CD4-positive, alpha-beta T cell treated with Interleukin-17A for 1 hour (primary cell): ENCODE results near the gene GPR17.
A peak's percentile ranks its signal among the peaks of the same experiment; 100 is the strongest.

Source experiments
- DNase-seq: peaks from one replicate; pipeline ENCODE4 v3.0.0-alpha.2; 2020

The GPR17 gene

DNA sequence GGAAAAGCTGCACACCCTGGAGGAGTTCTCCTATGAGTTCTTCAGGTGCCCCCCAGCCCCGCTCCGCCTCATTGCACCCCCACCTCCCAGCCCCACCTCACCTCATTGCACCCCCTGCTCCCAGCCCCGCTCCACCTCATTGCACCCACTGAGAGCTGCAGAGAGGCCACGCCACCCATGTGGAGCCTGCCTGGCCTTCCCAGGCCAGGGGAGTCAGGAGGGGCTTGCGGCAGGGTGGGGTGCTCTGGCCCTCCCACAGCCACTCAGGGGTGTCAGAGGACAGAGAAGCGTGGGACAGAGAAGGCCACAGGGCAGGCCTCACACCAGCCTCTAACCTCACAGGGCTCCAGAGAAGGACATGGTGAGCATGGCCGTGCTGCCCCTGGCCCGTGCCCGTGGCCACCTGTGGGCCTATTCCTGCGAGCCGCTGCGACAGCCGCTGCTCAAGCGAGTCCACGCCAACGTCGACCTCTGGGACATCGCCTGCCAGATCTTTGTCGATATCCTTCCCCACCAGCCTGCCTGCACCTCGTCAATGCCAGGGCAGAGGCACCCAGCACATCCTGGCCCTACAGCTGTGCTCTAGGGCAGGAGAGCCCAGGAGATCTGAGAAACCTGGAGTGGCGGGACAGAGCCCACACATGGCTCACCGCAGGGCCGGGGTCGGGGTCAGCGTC lies 15.0 kb upstream of the GPR17 start:
- DNase-seq: no peak

DNA sequence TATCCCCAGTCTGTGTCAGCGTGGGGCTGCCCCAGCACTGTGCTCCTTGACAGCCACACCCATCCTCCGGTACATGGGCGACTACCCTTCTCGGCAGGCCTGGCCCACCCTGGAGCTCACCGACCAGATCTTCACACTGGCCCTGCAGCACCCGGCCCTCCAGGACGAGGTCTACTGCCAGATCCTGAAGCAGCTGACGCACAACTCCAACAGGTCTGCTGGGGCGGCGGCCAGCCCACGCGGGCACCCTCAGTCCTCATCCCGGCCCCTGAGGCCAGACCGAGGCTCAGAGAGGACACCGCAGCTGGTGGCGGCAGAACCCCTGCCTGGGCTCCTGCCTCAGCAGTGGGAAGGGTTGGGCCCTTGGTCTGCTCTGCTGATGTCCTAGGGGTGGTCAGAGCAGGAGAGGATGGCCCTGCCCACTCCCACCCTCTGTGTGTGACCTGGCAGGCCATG lies 14.4 kb upstream of the GPR17 start:
- DNase-seq: no peak

DNA sequence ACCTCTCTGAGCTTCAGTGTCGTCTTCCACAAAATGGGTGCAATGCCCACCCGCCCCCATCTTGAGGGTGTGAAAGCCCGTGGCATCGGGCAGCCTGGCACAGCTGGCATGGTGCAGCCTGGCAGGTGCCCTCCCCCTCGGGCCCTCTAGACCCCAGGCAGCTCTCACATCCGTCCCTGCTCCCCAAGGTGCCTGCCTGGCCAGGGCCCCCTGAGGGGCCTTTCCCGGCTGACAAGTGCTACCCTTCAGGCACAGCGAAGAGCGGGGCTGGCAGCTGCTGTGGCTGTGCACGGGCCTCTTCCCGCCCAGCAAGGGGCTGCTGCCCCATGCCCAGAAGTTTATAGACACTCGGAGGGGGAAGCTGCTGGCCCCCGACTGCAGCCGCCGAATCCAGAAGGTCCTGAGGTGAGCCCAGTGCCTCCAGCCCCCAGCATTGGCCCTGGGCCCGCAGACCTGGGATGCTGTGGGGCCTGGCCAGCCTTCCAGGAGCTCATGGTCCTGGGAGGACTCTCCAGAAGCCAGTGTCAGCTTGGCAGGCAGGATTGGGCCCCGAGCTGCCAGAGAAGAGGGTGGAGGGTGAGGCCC lies 13.9 kb upstream of the GPR17 start:
- DNase-seq: no peak

DNA sequence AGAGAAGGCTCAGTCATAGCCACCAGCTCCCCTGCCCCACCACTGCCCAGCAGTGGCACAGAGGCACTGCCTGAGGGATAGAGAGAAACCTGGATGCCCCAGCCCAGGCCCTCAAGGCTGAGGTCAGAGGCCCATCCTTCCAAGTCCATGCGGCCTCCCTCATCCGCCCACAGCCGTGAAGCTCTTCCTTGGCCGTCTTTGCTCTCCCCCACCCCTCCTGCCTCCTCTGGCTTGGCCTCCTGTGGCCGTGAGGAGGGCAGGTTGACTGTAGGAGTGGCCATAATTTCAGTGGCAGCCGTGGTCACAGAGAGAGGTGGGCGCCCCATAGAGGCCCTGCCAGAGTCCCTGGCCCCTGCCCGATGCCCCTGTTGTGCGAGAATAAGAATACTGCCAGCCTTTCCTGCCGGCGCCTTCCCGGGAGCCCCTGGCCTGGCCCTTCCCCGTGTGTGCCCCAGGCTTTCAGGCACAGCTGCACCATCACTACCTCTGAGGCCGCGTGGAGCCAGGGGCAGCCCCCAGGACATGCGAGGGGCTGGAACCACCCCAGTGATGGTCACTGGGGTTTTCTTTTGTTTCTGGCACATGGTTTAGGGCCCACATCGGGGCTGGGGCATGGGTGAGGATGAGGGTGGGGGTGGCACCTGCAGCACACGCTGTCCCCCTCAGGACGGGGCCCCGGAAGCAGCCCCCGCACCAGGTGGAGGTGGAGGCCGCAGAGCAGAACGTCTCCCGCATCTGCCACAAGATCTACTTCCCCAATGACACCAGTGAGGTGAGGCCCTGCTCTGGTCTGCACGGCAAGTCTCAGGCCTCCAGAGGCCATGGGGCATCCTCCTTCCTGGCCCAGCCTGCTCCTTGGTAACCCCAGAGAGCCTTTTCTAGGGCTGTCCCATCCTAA lies 13.1 kb upstream of the GPR17 start:
- DNase-seq: no peak

DNA sequence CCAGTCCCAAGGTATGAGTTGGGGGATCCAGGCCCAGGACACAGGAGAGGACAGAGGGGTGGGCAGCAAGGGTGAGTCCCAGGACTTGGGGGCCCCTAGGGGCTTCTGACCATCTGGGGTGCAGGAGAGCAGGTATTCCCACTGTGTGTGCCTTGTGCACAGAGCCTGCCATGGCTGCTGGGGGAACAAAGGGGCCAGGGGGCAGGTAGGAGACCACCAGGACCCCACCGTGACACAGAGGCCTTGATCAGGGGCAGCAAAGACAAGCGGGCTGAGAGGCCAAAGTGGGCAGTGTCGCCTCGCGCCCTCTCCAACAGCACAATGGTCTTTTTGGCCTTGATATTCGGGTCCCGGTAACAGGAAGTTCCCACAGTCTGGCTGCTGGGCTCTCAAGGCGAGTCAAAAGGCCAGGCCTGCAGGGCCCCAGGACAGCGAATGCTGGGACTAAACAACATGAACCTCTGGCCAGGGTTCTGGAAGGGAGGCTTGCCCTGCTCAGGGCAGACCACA lies 12.3 kb upstream of the GPR17 start:
- DNase-seq: no peak

DNA sequence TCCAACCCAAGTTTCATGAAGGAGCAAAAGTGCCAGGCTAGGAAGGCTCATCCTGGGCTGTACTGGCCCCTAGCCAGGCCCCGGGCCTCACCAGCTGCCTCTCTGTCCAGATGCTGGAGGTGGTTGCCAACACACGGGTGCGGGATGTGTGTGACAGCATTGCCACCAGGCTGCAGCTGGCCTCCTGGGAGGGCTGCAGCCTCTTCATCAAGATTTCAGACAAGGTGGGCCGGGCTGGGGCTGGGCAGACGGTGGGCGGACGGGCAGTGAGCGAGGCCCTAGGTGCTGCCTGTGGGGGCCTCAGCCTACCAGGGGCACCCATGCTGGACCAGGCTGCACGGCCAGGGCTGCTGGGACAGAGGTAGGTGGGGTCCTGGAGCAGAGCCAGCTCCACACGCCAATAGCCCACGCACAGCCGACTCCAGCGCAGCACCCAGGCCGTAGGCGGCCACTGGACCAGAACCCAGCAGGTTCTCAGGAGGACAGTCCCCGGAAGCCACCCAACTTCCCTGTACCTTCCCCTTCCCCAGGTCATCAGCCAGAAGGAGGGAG lies 11.8 kb upstream of the GPR17 start:
- no peak for DNase-seq

DNA sequence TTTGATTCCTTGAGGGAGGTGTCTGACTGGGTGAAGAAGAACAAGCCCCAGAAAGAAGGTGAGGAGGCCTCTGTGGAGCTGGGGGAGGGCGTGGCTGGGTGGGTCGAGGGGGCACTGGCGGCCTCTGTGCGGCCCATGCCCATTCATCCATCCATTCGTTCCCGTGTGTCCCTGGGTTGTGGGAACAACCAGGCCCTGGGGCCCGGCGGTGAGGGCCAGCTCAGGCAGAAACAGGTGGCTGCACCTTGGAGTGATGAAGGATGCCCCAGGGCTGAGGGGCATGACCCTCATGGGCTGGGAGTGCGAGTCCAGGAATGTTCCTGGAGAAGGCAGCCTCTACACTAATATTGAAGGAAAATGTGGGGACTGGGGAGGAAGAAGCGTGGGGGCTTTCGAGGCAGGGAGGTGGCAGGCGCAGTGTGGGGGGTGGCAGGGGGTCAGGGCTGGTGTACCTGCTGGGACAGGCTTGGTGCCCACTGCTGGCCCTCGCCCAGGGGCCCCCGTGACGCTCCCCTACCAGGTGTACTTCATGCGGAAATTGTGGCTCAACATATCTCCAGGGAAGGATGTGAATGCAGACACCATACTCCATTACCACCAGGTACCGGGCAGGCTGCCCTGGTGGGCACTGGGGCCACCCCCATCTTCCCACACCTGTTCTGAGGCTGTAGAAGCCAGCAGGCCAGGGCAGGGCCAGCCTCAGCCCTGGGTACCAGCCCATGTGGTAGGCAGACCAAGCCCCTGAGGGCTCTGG lies 11.2 kb upstream of the GPR17 start:
- no peak for DNase-seq

DNA sequence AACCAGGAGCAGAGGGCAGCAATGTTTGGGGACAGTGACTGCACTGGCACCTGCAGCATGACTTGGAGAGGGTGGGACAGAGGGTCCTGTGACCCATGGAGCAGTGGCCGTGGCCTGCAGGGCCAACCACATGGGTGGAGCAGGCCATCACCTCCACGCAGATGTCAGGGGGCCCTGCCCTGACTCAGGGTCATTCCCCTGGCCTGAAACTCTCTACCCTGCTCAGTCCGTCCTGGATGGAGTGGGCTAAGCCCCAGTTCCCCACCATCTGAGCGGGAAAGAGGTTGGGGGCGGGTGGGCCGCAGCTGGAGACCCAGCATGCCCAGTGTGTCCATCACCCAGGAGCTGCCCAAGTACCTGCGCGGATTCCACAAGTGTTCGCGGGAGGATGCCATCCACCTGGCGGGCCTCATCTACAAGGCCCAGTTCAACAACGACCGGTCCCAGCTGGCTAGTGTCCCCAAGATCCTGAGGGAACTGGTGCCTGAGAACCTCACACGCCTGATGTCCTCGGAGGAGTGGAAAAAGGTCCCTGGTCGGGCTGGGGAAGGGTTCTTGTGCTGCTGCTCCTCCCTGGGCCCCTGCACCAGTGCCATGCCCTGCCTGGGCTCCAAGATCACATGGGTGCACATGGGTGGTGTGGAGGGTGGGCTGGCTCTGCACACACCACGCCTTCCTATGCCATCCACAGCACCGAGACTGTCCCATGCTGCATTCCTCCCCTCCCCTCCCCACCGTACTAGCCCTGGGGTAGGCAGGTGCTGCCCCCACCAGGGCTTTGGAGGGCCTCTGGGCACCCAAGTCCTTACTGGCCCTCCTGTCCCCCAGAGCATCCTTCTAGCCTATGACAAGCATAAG lies 10.3 kb upstream of the GPR17 start:
- DNase-seq: no peak

DNA sequence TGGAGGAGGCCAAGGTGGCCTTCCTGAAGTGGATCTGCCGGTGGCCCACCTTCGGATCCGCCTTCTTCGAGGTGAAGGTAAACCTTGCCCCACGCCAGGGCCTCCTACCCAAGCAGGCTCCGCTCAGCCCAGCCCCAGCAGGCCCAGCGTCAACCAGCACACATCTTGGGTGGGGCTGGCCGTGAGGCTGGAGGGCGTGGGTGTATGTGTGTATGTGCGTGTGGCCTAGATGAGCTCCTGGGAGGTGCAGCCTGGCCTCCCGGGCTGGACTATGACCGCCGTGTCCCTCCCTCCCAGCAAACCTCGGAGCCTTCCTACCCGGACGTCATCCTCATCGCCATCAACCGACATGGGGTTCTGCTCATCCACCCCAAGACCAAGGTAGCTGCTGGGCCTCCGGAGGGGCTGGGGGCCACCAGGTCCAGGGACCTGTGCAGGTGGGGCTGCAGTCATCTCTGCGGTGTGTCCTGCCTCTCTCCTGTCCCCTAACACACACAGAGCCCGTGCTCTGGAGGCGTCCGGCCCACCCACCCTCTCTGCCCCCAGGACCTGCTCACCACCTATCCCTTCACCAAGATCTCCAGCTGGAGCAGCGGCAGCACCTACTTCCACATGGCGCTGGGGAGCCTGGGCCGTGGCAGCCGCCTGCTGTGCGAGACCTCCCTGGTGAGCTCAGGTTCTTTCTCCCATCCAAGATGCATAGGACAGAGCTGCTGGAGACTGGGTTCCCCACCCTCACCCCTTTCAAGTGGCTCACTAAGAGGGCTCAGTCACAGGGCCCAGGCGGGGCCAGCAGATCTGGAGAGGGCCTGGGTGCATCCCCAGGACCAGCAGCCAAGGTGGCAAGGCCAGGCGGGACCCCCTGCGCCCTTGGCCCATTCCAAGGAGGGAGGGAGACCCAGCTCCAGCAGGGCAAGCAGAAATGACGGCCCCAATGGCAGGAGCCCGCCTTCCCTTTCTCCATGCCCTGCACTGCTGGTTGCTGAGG lies 9.4 kb upstream of the GPR17 start:
- no peak for DNase-seq

DNA sequence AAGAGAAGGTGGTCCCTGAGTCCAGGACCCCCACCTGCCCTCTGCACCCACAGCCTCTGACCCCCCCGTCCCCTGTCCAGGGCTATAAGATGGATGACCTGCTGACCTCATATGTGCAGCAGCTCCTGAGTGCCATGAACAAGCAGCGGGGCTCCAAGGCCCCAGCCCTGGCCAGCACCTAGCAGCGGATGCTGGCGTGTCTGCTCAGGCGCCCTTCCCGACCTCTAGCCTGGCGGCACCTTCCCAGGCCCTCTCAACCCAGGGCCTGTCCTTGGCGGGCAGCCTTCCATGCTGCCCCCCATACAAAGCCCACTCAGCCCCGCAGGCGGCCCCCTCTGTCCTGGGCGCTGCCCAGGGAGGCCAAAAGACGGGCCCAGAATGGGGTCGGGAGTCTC lies 8.7 kb upstream of the GPR17 start:
- no peak for DNase-seq

DNA sequence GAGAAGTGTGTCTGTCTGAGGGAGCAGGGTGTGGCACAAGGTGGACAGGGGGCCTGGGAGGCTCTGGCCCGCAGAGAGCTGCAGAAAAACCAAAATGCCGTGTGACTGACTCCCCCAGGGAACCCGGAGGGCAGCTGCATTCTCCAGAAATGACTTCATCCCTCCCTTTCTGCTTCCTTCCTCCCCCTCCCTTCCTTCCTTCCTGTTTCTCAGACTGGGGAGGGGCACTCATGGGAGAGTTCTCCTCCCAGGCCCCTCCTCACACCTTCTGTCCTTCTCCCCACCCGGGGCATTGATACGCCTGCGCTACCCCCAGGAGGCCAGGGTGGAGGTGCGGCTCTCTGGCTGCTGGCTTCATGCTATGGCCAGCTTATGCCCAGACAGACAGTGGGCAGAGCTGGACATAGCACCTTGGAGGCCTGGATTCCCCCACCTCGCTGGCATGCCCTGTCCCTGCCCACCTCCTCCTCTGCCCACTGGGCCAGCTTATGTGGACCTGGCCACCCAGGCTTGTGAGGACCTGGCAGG lies 8.2 kb upstream of the GPR17 start:
- no peak for DNase-seq

DNA sequence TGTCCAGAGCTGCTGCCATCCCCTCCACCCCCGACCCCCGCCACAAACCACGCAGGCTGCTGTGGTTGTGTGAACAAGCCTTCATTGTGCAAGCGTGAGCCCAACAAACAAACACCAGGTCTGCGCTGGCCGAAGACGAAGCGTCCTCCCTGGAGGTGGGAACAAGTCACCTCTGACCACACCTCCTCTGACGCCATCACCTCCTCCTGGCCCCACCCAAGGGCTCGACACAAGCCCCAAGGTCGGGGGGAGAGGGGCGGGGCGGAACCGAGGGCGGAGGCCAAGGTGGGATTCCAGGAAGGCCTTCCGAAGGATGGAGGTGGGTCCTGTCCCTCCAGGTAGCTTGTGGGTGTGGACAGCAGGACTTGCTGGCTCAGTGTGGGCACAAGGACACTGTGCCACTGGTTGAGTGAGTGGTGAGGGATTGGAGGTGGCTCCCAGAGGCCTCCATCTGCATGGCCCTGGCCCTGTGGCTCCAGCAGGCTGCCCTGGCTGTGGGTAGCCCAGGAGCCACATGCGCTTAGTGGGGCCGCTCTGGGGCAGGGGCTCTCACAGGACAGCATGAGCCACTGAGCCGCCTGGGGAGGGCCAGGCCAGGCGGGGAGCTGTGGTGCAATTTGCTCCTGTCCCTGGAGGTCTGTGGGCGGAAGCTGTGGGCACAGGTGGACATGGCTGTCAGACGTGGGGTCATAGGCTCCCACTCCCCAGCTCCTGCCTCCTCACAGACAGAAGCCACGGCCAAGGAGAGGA lies 7.4 kb upstream of the GPR17 start:
- no peak for DNase-seq

DNA sequence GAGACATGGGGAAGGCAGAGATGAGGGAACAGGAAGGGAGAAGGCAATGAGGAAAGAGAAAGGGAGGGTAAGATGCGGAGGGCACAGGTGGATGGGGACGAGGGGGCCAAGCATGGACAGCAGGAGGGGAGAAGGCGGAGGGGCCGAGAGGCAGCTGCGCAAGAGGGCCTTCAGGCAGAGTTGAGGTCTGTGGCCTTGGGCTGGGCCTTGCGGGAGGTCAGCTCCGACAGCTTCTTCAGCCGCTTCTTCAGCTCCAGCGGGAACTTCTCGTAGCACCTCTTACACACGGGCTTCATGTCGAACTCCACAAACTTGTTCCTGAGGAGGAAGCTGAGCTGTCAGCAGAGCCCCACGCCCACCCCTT lies 6.9 kb upstream of the GPR17 start:
- DNase-seq: no peak

DNA sequence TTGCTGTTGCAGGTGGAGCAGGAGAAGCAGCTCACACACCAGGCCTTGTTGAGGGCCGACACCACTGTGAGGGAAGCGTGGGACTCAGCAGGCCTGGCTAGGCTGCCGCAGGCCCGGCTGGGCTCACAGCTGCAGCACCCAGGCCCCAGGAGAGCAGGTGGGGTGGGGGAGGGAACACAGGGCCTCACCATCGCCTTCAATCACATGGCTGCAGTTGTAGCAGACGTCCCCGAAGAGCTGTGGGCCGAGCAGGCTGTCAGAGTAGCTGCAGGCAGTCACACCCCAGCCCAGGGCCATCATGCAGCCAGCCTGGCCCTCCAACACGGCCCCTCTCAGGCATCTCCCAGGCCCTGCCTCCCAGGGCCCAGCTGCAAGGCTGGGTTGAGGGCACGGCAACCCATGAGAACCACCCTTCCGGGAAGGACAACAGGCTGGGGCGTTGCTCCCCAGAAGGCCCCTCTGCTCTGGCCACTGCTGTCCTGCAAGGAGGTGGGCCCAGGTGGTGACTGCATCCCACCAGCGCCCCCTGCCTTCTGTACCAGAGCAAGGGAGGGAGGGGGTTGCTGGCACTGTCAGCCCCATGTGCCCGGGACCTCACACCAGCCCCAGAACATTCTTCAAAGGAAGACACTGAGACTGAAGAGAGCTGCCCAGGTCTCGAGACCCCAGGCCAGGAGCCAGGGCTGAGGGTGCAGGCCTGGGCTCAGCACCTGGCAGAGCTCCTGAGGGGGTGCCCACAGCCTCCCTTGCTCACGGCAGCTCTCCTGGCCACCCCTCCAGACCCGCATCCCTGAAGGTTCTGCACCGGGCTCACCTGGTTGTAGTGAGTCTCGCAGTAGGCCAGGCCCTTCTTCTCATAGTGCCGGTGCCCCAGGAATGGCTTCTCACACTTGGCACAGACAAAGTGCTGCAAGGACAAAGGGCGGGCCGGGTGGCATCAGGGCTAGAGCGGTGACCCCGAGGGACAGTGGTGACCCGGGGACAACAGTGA lies 5.6 kb upstream of the GPR17 start:
- DNase-seq: peak; percentile 28

DNA sequence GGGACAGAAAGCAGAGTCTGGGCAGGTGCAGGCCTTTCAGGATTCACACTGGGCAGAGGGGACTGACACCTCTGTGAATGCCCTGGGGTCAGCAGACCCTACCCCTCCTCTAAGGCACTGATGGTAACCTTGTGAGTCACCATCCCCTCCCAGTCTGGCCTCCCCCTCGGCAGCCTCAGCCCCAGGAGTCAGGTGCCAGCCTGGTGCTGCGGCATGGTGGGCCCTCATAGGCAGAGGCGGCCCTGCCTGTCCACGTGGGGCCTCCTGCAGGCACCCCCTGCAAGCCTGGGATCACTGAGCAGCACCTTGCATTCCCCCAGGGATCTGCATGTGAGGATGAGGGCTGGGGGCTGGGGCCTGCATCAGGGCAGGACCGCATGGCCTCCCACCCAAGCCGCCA lies 4.8 kb upstream of the GPR17 start:
- no peak for DNase-seq

DNA sequence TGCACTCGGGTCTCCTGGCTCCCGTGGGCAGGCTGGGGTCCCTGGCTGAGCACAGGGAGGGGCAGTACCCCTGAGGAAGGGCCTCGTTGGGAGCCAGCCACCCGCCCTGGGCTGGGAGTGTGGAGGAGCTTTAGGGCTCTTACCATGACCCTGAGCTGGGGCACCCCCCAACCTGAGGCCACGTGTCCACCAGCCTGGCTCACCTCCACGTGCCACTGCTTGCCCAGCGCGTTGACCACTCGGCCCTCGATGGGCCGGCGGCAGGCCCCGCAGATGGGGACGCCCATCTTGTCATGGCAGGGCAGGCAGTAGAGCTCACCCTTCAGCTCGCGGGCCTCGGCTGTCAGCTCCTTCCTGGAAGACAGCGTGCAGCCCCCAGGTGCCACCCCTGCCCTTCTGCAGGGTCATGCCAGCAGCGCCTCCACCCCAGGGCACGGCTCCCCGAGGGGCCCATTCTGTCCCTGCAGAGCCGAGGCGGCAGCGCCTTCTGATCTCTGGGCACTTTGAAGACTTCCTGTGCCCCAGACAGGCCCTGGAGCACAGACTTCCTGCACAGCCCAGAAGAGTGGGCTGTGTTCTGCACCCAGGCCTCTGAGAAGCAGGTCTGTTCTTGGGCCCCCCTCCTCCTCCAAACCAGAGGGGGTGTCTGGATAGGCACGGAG lies 4.0 kb upstream of the GPR17 start:
- peak; percentile 49 for DNase-seq

DNA sequence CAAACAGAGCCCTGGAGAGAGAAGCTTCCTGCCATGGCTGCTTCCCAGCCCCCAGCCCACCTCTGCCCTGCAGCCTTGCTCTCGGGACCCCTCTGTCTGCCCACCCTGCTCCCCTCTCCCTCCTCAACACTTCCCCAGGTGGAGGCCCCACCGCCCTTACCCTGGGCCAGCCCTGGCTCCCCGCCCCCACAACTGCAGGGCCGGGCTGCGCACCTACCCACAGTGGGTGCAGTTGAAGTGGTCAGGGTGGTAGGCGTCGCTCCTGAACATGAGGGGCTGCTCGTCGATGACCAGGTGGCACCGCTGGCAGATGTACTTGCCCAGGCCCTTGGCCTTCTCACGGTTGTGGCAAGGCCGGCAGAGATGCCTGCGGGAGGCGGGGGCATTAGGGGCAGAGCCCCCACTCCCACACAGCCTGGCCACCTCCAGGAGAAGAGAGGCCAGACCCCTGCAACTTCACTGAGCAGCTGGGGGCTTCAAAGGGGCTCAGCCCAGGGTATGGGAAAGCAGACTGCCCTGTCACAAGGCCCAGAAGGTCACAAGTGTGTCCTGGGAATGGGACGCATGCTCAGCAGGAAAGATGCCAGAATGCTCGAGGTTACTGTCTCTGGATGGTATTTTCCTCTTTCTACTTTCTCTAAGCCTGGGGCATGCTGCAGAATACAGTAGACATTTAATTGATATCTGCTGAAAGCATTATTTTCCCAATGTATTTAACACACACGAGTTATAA lies 3.1 kb upstream of the GPR17 start:
- DNase-seq: no peak
